Stimulated activated CD4-positive, alpha-beta T cell treated with anti-CD3 and anti-CD28 coated beads, Interleukin-12 subunit alpha, Interleukin-12 subunit beta, amount 100 ng/mL, for 4 hours (primary cell): ENCODE results near the gene KCNJ6.

ENCODE experiments used
- DNase-seq: peaks from one replicate; pipeline ENCODE4 v3.0.0-alpha.2; 2020

The KCNJ6 gene

GRCh38 chr21:37631319-37632117 is 284.7 kb downstream of the KCNJ6 start:
- DNase-seq = no peak

GRCh38 chr21:37630872-37631271 is 285.4 kb downstream of the KCNJ6 start:
- no peak for DNase-seq

DNA sequence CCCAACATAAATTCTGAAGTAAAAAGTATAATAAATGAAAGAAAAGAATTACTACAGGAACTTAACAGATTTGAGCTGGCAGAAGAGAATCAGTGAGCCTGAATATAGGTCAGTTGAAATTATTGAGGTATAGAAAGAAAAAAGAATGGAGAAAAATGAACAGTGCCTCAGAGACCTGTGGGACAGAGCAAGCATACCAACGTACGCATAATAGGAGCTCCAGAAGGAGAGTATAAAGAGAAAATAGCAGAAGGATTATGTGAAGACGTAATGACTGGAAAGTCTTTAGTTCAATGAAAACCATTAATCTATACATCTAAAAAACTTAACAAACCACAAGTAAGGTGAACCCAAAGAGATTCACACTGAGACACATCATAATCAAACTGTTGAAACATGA is 287.9 kb downstream of the KCNJ6 start:
- DNase-seq = no peak

- DNase-seq = no peak
Observed at GRCh38 chr21:37627561-37627960, 288.7 kb downstream of the KCNJ6 start.

GRCh38 chr21:37627074-37627473 is 289.2 kb downstream of the KCNJ6 start:
- no peak for DNase-seq

GRCh38 chr21:37626320-37626719 is 289.9 kb downstream of the KCNJ6 start:
- no peak for DNase-seq

DNA sequence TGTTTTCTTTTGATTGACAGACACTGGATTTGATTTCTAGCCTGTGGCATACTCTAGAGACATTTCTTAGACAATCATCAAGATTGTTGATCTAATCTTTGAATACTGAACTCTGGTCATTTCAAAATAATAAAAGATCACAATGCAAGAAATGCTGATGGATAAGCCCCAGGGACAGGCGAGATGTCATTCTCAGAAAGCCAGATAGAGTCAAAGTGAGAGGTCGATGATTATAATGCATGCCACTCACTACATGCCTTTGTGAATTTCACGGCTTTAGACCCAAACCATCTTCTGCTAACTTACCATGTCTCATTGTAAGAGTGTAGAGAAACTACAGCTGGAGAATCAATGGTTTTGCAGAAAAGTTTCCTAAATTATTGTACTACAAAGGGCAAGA is 292.6 kb downstream of the KCNJ6 start:
- no peak for DNase-seq

GRCh38 chr21:37623183-37623582 is 293.1 kb downstream of the KCNJ6 start:
- no peak for DNase-seq

GRCh38 chr21:37622755-37623154 is 293.5 kb downstream of the KCNJ6 start:
- DNase-seq = no peak

DNA sequence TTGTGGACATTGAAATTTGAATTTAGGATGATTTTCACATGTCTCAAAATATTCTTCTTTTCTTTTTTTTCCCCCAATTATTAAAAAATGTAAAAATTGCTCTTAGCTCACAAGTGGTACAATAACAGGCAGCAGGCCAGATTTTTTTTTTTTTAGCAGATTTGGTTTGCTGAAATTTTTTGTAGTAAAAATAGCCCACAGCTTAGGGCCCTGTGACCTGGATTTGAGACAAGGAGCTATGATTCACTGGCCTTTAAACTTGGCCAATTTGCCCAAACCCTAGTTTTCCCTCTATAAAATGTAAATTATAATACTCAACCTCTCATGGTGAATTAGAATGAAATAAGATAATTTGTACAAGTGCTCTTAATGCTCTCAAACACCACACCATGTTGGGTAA is 295.9 kb downstream of the KCNJ6 start:
- DNase-seq = no peak

DNA sequence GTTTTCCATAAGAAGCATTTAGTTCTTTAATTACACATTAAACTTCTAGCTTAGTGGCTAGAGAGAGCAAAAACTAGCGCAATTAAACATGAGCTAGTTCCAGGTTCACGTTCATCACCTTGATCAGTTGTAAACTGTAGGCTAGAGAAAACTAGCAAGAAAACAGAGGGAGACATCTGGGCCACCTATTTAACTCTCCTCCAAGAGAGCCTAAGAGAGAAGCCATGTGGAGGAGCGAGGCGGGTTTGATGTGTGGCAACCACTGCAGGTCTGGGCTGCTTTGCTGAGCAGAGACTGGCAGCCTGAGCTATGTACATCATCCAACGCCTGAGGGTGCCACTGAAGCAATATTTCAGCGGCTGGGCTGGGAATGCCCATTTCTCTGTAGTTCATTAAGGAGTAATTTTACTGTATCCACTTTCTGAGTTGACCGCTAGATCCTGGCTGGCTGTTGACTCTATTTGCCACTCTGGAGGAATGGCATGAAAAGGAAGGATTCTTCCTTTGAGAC is 296.7 kb downstream of the KCNJ6 start:
- DNase-seq = no peak

GRCh38 chr21:37618081-37618480 is 298.2 kb downstream of the KCNJ6 start:
- no peak for DNase-seq

- no peak for DNase-seq
Observed at GRCh38 chr21:37615962-37616361, 300.3 kb downstream of the KCNJ6 start.

GRCh38 chr21:37614351-37614875 is 301.8 kb downstream of the KCNJ6 start:
- no peak for DNase-seq

GRCh38 chr21:37607081-37607480 is 309.2 kb downstream of the KCNJ6 start:
- no peak for DNase-seq

DNA sequence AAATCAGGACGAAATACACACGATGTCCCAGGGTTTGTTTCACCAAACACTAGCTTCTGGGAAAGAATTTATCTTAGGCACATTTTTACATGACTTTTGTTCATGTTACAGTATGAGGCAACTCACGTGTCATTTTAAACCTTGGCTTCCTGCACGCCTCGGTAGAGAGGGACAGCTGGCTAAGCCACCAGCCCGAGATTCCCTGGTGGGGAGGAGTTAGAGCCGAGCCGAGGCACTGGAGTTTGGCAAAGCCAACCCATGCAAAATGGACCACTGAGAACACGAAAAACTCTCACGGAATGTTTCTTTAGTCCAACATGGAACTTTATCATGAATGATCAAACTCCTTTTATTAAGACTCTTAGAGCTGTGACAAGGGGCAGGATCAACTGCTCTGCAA is 309.7 kb downstream of the KCNJ6 start:
- DNase-seq = no peak

GRCh38 chr21:37605006-37605405 is 311.3 kb downstream of the KCNJ6 start:
- DNase-seq = no peak

DNA sequence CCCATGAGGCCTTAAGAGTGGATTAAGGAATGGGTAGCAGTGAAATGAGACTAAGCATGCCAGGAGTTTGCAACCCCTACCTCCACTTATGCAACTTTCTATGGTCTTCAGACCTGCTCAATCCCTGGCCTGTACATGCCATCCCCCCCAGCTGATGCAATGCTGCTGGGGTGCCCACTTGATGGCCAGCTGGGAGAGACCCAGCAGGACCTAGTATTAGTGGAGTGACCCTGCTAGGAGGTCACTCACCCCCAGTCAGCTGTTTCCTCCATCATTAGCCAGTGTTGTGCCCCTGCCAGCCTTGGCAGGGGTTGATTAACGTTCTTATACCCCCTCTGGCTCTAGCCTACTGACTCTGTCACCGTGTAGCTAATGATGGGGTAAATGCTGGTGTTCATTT is 313.1 kb downstream of the KCNJ6 start:
- no peak for DNase-seq

- no peak for DNase-seq
Observed at GRCh38 chr21:37601915-37602314, 314.3 kb downstream of the KCNJ6 start.

GRCh38 chr21:37601027-37601426 is 315.2 kb downstream of the KCNJ6 start:
- DNase-seq = no peak

- no peak for DNase-seq
Observed at GRCh38 chr21:37595944-37596343, 320.3 kb downstream of the KCNJ6 start.

- DNase-seq = no peak
Observed at GRCh38 chr21:37594472-37594951, 321.7 kb downstream of the KCNJ6 start.

DNA sequence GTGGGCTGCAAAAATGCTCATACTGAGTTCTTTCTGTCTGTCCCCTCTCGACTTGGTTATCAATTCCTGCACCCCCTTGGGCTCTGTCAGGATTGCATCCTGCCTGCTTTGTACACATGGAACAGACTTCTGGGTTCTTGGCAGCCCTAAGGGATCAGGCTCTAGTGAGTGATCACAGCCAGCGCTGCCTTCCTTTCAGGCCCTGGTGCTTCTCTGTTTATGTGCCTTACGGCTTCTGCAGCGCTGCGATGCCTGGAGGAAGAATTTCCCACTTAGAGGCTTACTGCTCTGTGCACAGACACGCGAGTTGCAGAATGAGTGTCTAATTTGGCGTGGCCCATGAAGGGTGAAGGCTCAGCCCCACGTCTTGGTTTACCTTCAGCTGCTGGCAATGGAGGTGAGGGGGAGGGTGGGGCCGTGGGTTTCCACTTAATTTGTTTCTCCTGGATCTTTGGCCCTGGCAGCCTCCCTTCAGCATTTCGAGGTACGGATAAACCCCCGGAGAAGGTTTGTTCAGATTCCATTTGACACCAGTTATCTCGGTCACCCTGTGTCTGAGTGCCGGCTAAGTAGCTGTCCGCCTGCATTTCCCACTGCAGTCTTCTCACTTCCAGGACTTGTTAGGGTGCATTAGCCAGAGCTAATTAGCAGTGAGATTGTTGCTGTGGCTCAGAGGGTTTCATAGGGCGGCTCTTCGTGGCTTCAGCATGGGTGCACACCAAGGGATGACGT is 322.4 kb downstream of the KCNJ6 start:
- DNase-seq = no peak

DNA sequence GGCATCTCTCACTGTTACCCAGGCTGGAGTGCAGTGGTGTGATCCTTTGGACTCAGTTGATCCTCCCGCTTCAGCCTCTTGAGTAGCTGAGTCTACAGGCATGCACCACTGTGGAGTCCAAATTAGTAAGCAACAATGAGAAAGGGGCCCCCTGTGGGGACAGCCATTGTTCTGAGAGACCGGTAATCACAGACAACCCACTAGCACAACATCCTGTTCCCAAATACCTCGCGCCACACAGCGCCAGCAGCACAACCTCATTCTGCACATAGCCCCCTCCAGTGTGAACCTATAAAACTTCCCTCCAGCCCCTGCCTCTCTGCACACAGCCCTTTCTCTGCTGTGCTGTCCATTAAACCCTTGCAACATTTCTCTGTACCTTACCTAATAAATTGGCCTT is 323.2 kb downstream of the KCNJ6 start:
- no peak for DNase-seq
